Transverse colon (tissue), 3 donors: ENCODE data around the gene SNX13.

Experiments
- CTCF ChIP-seq, 5 experiments: fragments of 200-600 bp in 3 of 5; fragments of 450-650 bp in 2 of 5; sonication (generic) in 3 of 5; IDR thresholded peaks; 1 replicate in 2 of 5; 2 replicates in 3 of 5; pipeline ENCODE4 v1.5.1; 2016 to 2017; ENCODE audit warnings: antibody characterized with exemption in 5 of 5, inconsistent platforms in 3 of 5, mild to moderate bottlenecking in 2 of 5, moderate library complexity in 1 of 5
- POLR2A ChIP-seq: fragments of 450-650 bp; IDR thresholded peaks from one replicate; pipeline ENCODE4 v1.6.1; 2016; ENCODE audit warnings: antibody characterized with exemption, mild to moderate bottlenecking, moderate library complexity

- TF ChIP-seq POLR2A (no peak), CTCF (IDR thresholded peaks at IDR 0.05) (no peak)
Measured at GRCh38 chr7:17806631-17807030, 133.7 kb downstream of the SNX13 start.
